ENCODE measurements around the gene CYLD.

DNA sequence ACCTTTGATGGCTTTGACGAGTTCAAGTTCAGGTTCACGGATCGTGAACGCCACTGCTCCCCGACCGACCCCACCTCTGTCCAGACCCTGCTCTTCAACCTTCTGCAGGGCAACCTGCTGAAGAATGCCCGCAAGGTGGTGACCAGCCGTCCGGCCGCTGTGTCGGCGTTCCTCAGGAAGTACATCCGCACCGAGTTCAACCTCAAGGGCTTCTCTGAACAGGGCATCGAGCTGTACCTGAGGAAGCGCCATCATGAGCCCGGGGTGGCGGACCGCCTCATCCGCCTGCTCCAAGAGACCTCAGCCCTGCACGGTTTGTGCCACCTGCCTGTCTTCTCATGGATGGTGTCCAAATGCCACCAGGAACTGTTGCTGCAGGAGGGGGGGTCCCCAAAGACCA lies 30.8 kb upstream of the CYLD start:
- TF ChIP-seq CTCF (IDR thresholded peaks at IDR 0.05) (no peak), POLR2A (IDR thresholded peaks at IDR 0.05) (no peak), POLR2AphosphoS5 (IDR thresholded peaks at IDR 0.05) (no peak), EP300 (IDR thresholded peaks at IDR 0.05; ENCODE audit: low read depth) (no peak)

Measured in transverse colon (tissue), 4 donors.